ENCODE measurements around the gene PPP3CA. TPM values are rescaled to one million over a fixed set of nuclear protein-coding genes. Genes with fewer than 3 reads are reported as not detected.

The PPP3CA gene
- total RNA-seq, 1 experiment from 2014 or later, result 133 TPM

DNA sequence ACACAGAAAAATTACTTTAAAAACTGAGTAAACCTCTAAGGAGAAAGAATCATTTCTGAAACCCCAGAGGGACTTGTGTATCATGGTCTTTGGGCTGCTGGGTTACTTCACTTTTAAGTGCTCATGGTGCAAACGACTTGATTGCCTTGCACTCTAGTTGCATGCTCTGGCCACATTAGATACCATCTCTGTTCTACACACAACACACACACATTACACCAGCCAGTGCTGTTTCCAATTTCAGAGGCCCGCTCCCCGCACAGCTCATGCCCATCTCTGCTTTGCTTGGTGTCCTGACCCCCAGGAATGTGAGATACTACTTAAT is 2.1 kb downstream of the PPP3CA start:
- ATAC-seq (no peak), DNase-seq (ENCODE audit: low read depth, low spot score) (no peak)
- TF ChIP-seq SP1 (IDR thresholded peaks at IDR 0.05; ENCODE audit: low read depth), result no peak
- TF ChIP-seq JUND (IDR thresholded peaks at IDR 0.05), result no peak
- TF ChIP-seq POLR2AphosphoS5 (IDR thresholded peaks at IDR 0.05; ENCODE audit: low read depth, low read length), result no peak
- TF ChIP-seq ZNF274 (IDR thresholded peaks at IDR 0.05; ENCODE audit: low read depth, low read length), result no peak
- TF ChIP-seq POLR2A (IDR thresholded peaks at IDR 0.05; ENCODE audit: borderline replicate concordance, extremely low read depth, insufficient read depth, insufficient read length), result no peak
- no peak for TF ChIP-seq RAD21 (IDR thresholded peaks at IDR 0.05; ENCODE audit: low read depth)
- no peak for TF ChIP-seq FOSL1 (IDR thresholded peaks at IDR 0.05; ENCODE audit: low read depth)
- TF ChIP-seq ATF3 (IDR thresholded peaks at IDR 0.05), result no peak
- TF ChIP-seq, protein P1, sequence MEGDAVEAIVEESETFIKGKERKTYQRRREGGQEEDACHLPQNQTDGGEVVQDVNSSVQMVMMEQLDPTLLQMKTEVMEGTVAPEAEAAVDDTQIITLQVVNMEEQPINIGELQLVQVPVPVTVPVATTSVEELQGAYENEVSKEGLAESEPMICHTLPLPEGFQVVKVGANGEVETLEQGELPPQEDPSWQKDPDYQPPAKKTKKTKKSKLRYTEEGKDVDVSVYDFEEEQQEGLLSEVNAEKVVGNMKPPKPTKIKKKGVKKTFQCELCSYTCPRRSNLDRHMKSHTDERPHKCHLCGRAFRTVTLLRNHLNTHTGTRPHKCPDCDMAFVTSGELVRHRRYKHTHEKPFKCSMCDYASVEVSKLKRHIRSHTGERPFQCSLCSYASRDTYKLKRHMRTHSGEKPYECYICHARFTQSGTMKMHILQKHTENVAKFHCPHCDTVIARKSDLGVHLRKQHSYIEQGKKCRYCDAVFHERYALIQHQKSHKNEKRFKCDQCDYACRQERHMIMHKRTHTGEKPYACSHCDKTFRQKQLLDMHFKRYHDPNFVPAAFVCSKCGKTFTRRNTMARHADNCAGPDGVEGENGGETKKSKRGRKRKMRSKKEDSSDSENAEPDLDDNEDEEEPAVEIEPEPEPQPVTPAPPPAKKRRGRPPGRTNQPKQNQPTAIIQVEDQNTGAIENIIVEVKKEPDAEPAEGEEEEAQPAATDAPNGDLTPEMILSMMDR (IDR thresholded peaks at IDR 0.05 in 2 of 3, conservative IDR thresholded peaks at IDR 0.05 in 1 of 3; ENCODE audit: borderline replicate concordance in 1 of 3, insufficient read depth in 1 of 3, low read depth in 2 of 3, low read length in 2 of 3), result no peak
- TF ChIP-seq MAX (IDR thresholded peaks at IDR 0.05), result no peak
- no peak for TF ChIP-seq ZFX (IDR thresholded peaks at IDR 0.05)
- no peak for TF ChIP-seq REST (IDR thresholded peaks at IDR 0.05; ENCODE audit: low read depth)
- no peak for TF ChIP-seq YY1 (IDR thresholded peaks at IDR 0.05; ENCODE audit: extremely low read depth, insufficient replicate concordance, low read depth, low read length)
- TF ChIP-seq SIN3A (IDR thresholded peaks at IDR 0.05; ENCODE audit: low read depth), result no peak
- TF ChIP-seq SRF (IDR thresholded peaks at IDR 0.05; ENCODE audit: low read depth), result no peak
- no peak for TF ChIP-seq CEBPB (IDR thresholded peaks at IDR 0.05; ENCODE audit: low read depth)
- TF ChIP-seq TCF7L2 (IDR thresholded peaks at IDR 0.05; ENCODE audit: borderline replicate concordance, extremely low read depth, insufficient read depth, insufficient read length), result no peak
- no peak for TF ChIP-seq ELF1 (IDR thresholded peaks at IDR 0.05; ENCODE audit: borderline replicate concordance, low read depth)
- TF ChIP-seq EGR1 (IDR thresholded peaks at IDR 0.05; ENCODE audit: low read depth), result no peak
- TF ChIP-seq CBX3 (IDR thresholded peaks at IDR 0.05; ENCODE audit: low read depth), result no peak
- Histone ChIP-seq H3K4me3 (replicated peaks in 1 of 2; ENCODE audit: low read depth in 1 of 2, low read length in 2 of 2) (peak overlapping the region; percentile 76 to 84), H4K20me1 (ENCODE audit: insufficient read depth) (peaks cover 7% of the 10 kb centered on the region), H3K9me3 (ENCODE audit: control insufficient read depth in 1 of 2, insufficient read depth in 1 of 2, low read depth in 1 of 2, low read length in 2 of 2) (no peaks in the 10 kb centered on the region), H3K4me2 (ENCODE audit: low read length) (peak overlapping the region; percentile 94), H3K79me2 (ENCODE audit: insufficient read depth, low read length) (peaks cover 81% of the 10 kb centered on the region), H3K36me3 (ENCODE audit: control insufficient read depth in 1 of 2, insufficient read depth in 2 of 2, low read length in 2 of 2) (peaks cover 6 to 10% of the 10 kb centered on the region in 2 experiments; a peak in 1 of 4 replicates), H3K9me2 (ENCODE audit: insufficient read depth) (no peaks in the 10 kb centered on the region), H3K27me3 (ENCODE audit: insufficient read depth, low read length) (no peaks in the 10 kb centered on the region), H2AFZ (ENCODE audit: low read depth, low read length, poor library complexity, severe bottlenecking) (no peak overlapping the region), H3K9ac (ENCODE audit: low read length) (peak overlapping the region; percentile 82), H3K27ac (ENCODE audit: low read depth, low read length) (peak overlapping the region; percentile 59), H3K4me1 (ENCODE audit: control insufficient read depth in 1 of 2, insufficient read depth in 2 of 2, low read length in 2 of 2) (peaks cover 15 to 29% of the 10 kb centered on the region in 2 experiments)
- BruUV-seq (replicated peaks), result no TSS peak
- RAD21 ChIA-PET (ENCODE audit: low non-redundant PET in 1 of 2, low total read pairs in 2 of 2, uncharacterized antibody in 2 of 2, unreplicated experiment in 2 of 2), result no interaction called here
- intact Hi-C loops (cut with micrococcal nuclease), result loop anchor here (5.0 to 10.0 kb wide), 4 partner anchors 108 to 387 kb away; no protein-coding TSS in a partner anchor
- CTCF ChIA-PET, result no interaction called here
- POLR2A ChIA-PET, result no interaction called here

Measured in HCT116 (cell line).